Neural cell (in vitro differentiated cells): ENCODE results near the gene SCN7A.

Experiments used
- CTCF ChIP-seq: fragments of 450-650 bp; IDR thresholded peaks from 2 replicates; pipeline ENCODE4 v1.5.1; 2014; ENCODE audit warnings: antibody characterized with exemption, mild to moderate bottlenecking, moderate library complexity; ENCODE audit not compliant: poor library complexity, severe bottlenecking
- EP300 ChIP-seq: fragments of 450-650 bp; conservative IDR thresholded peaks from 2 replicates; pipeline ENCODE4 v1.6.1; 2014; ENCODE audit warnings: antibody characterized with exemption, mild to moderate bottlenecking, moderate library complexity; ENCODE audit not compliant: poor library complexity, severe bottlenecking
- EZH2 ChIP-seq: fragments of 200-600, 300-800 bp; shearing (Covaris generic), sonication (generic); IDR thresholded peaks from 2 replicates; pipeline ENCODE4 v1.6.1; 2014; ENCODE audit warnings: antibody characterized with exemption, low read length, borderline replicate concordance, mild to moderate bottlenecking; ENCODE audit not compliant: insufficient read depth, poor library complexity, severe bottlenecking
- POLR2AphosphoS5 ChIP-seq: IDR thresholded peaks from 2 replicates; pipeline ENCODE4 v1.6.1; 2012
- RAD21 ChIP-seq: fragments of 450-650 bp; conservative IDR thresholded peaks from 2 replicates; pipeline ENCODE4 v1.6.1; 2014; ENCODE audit warnings: antibody characterized with exemption, mild to moderate bottlenecking, moderate library complexity

GRCh38 chr2:166464187-166464586 is 29.9 kb downstream of the SCN7A start:
- TF ChIP-seq CTCF (no peak), RAD21 (no peak), EP300 (no peak), EZH2 (no peak), POLR2AphosphoS5 (no peak)
